HG02642 (cell line): Measurements from ENCODE around the gene PCTP.

Source experiments
- ATAC-seq: cut with Tn5 transposase; IDR thresholded peaks from one replicate; pipeline ENCODE4 v1.9.1; 2021; ENCODE audit warnings: mild to moderate bottlenecking; ENCODE audit not compliant: unreplicated experiment, poor library complexity

The PCTP gene

DNA sequence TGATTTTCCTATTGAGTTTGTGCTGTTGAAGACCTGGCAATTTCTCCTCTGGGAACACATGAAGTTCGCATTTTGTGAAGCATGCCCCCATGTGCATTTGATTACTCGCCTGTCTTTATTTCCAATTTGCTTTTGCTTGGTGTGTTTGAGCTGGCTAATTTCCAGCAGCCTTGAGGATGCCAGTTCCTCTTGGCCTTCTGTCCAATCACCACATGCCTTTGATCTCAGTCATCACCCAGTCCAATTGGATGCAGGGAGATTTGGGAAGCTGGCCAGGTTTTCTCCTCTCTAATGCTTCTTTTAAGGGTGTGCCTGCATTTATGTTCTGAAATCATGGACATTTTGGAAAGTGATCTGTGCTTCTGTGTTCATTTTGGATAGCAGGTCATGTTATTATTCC is 24.4 kb upstream of the PCTP start:
- ATAC-seq = no peak

DNA sequence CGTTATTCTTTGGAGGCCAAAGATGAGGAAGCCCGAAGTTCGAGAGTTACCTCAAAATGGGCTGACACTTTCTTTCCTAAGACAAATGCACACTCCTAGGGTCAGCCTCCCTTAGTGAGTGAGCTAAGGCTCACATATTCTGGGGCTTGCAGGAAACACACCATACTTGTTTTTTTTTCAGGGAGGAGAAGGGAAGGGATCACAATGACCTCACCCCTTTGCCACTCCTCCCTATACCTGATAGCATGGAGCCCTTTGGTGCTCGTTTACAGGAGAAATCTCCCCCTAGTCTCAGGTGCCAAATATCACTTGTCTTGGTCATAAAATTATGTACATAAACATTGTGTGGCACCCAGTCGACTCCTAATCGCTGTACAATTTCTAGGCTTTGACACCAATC is 23.6 kb upstream of the PCTP start:
- ATAC-seq = no peak

DNA sequence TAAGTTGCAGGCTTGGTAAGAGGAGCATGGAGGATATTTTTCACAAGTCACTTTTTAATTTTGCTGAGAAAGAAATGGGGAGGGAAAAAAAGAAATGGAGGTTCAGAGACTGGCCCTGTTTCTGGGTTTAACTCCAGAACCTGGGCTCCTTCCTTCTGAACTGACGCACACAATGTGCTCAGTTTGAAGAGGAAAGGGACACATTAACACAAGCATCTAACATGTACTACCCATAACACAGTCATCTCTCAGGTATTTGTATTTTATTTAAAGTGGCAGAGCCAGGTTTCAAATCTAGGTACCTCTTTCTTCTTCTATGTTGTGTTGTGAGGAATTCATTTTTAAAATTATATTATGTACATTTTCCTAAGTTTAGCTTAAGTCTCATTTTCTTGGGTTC is 22.9 kb upstream of the PCTP start:
- ATAC-seq = no peak

DNA sequence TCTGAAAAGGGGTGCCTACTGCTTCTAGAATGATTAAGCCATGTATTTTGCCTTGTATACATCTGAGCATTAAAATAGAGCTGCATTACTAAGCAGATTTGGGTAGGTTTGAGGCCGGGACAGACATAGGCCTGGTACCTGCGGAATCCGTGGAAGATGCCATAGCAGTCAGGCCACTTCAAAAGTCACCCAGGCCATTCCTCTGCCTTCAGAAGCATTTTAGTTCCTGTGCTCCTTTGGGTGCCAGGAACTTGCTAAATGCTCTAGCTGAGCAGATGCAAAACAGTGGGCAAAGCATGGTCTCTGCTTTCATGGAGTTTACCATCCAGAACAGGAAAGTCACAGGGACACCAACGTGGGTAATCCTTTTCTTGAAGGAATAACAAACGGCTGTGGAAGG is 22.5 kb upstream of the PCTP start:
- ATAC-seq = no peak

DNA sequence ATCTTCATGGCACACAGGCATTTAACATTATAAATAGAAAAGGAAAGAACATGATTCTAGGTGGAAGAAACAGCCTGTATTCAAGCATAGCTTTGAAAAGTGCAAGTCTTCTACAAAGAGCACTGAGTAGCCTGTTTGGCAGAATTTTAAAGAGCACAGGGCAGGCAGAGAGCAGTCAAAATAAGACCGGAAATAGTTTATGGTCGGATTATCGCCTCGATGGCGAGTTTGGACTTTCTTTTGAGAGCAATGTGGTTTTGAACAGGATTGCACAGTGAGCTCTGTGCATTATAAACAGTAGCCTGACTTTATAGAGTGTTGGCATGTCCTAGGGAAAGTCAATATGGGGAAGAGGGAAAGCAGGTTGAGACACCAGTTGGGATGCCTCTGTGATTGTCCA is 22.0 kb upstream of the PCTP start:
- ATAC-seq = no peak

DNA sequence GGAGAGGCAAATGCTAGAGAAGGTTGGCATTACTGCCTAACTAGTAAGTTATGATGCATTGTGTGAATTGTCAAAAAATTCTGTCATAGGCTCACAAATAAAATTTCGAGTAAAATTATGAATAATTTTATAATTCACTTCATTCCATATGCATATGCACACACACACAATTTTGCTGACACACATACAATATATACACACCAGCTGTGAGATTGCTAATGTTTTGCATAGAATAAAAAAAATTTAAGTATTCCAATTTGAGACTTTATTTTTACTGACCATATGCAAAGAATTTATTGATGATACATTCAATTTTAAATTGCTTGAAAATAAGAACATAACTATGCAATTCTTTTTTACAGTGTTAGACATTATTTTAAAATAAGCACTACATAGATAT is 21.4 kb upstream of the PCTP start:
- ATAC-seq = no peak

DNA sequence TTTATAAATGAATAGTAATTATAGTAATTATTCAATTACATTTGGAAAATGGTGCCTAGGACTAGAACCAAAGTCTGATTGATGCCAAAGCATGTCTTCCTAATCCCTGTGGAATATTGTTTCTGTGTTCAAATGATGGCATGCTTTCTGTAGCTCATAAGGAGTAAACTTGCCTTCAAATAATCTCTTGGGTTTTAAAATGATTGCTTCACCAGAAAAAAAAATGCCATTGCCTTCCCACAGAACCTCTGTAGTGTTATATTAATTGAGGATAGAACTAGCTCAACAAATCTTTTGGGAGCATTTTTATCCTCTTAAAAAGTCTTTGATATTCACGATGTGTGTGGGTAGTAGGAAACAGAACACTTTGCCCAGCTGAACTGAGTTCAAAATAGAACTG is 20.5 kb upstream of the PCTP start:
- ATAC-seq = no peak

DNA sequence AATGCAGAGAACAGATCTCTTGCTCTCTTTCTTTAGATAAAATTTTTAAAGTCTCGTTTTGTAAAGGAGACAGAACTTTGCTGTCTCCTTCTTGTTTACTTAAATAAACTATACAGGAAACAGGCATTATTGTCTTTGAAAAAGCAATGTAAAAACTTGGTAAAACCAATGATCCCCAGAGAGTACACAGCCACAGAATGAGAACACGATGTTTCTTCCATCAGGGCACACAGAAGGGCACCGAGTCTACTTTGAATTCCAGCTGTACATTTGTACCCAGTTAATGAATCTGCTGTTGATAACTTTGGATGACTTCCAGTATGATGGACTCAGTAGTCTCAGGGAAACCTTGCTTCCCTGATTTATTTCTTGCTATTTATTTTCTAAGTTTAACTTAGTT is 20.0 kb upstream of the PCTP start:
- ATAC-seq = no peak

DNA sequence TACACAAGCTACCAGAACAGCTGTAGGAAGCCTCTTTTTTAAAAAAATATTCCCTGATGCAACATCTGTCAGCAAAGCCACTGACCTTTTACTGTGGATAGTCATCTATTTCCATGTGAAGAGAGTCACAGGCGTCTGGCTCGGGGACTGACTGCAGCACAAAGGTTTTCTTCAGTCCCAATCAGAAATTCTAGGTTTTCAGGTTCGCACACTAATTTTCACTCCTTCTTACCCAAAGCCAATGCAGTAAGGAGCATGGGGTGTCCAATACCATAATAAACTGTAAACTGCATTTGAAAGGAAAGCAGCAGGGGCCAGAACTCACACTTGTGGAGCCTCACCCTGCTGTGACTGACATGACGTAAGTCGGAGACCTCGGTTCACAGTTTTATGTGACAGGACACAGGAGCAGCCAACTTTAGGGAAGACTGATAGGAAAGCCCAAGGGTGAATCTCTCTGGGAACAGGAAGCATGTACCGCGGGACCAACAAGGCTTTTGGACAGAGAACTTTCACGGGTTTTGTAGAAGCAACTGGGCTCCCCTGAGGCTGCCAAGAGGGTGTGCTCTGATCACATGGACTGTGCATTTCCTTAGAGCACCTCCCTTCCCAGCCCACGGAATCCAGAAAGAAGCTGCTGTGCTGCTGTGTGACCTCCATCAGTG is 19.1 kb upstream of the PCTP start:
- ATAC-seq = no peak

DNA sequence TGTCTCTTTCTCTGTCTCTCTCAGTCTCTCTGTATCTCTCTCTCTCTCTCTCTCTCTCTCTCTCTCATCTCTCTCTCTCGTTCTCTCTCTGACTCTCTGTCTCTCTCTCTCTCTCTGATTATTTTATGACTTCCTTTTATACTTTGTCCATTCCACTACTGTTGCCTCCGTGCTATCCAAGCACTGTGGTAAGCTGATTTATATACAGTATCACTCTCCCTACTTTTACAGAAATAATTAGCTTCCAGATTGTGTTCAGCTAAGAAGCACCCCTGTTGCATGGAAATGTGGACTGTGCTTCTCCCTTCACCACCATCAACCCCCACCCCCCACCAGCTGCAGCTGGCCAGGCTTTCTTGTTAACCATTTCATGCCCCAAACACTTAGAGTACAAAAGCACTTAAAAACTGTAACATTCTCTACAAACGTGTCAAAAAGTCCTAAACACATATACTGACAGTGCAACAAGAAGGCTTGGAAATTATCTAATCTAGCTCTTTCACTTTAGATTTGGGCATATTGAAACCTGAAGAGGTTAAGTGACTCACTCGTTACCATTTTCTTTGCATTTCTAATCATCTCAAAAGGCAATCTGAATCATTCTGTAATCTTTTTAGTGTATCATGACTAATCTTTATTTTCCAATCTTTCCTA is 16.6 kb upstream of the PCTP start:
- ATAC-seq = no peak

DNA sequence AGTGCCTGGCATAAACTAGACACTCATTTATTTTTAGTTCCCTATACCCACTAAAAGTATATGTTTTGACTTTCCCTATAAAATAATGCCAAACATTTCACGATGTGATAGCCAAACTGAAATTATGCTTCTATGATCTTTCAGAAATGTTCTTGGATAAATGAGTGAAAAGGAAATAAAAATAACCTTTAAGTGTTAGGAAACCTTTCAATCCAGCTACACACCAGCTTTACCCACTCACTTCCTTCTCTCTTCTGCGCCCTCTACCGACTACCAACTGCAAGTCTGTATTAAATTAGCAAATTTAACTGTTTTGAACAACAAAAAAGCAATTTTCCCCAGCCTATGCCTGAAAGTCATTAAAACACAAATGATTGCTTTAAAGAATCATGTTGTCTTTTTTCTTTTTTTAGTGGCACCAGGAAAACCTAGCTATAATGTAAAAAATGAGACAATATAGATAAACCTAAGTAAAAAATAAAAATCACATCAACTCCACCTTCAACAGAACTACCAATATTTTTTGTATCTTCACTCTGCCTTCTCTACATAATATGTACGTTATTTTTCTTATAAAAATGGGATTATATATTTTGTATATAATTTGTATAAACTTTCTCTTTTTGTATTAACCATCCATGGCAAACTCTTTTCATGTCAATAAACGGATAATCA is 15.0 kb upstream of the PCTP start:
- ATAC-seq = no peak

DNA sequence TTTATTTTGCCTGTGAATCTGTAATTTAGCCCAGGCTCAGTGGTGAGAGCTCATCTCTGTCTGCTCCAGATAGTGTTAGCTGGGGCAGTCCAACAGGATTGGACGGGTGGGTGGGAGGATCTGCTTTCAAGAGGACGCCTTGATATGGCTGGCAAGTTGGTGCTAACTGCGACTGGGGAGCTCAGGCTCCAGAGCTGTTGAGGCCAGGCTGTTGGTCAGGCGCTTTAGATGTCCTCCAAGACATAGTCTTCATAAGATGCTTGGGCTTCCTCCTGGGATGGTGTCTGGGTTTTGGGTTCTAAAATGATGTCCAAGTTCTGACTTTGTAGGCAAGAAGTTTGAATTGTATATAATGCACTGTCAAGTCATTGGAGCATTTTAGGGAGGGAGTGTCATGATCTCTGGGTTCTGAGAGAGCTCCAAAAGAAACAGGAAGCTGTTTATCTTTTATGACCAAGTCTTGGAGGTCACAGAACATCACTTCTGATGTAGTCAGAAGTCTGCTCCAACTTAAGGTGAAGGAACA is 12.8 kb upstream of the PCTP start:
- ATAC-seq = no peak

DNA sequence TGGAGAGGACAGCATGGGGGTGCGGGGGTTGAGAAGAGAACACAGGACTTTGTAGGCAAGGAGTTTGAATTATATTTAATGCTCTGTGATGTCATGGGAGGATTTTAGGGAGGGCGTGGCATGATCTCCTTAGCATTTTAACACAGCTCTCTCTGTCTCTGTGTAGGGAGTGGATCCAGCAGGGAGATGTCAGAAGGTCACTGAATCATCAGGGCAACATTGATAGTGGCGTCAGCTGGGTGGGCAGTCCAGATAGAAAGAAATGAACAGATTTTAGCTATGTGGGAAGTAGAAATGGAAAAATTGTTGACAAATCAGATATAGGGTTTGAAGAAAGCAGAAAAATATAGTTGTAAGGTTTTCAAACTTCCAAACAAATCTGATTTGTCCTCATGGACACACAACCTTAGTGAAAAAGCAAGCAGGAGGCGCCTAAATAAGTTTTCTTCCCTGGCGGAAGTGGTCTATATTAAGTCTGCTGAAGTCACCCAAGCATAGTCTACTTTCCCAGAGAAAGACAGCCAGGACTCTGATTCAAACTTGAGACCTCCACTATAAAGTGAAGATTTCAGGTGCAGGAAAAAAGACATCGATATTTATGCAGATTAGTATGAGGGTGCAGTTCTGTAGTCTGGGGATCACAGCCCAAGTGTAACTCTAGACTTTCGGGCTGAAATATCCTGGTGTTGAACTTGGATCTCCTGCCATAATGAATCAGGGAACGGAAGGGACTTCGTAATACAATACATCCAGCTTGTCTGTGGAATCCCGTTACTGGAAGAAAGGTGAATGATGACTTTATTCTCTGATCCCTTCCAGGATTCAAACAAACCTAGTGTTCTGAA is 10.1 kb upstream of the PCTP start:
- ATAC-seq = no peak

DNA sequence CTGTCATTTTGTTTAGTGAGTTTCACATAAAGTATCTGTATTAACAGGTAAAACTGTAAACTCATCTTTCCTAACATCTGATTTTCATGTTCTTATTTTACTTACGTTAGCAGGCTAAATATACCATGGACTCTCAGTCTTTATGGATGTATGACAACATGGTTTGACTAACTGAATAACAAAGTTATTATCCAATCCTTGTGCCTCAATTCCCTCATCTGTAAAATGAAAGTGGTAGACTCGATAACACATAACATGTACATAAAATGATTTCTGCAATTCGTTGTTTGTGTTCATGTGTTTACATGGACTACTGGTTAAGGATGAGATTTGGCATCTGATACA is 9.5 kb upstream of the PCTP start:
- no peak for ATAC-seq

DNA sequence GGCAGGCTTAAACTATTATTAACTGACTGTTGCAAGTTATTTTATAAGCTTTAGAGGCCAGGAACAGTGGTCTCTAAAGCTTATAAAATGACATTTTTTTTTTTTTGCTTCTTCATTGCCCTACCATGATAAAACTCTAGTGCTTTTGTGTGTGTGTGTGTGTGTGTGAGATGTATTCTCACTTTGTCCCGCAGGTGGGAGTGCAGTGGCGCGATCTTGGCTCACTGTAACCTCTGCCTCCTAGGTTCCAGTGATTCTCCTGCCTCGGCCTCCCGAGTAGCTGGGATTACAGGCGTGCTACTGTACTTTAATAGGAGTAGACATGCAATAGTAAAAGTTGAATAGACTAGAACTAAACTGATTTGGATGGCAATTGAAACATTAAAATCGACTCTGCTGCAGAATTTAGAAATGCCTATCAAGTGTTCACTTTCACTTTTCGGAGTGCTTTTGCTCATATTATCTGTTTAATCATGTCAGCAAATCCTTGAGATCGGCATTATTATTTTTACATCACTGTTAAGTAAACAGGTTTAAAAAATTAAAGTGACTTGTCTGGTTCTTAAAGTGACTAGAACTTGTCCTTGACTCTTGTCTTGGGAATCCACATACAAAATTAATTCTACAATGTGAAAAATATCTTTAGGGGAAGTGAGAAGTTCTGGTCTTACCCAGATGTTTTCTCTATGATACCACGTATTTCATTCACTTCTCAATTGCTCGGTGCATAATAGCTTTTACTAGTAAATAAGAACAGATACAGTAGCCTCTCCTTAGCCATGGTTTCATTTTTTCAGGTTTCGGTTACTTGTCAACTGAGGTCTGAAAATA is 8.4 kb upstream of the PCTP start:
- ATAC-seq = peak; percentile 84

DNA sequence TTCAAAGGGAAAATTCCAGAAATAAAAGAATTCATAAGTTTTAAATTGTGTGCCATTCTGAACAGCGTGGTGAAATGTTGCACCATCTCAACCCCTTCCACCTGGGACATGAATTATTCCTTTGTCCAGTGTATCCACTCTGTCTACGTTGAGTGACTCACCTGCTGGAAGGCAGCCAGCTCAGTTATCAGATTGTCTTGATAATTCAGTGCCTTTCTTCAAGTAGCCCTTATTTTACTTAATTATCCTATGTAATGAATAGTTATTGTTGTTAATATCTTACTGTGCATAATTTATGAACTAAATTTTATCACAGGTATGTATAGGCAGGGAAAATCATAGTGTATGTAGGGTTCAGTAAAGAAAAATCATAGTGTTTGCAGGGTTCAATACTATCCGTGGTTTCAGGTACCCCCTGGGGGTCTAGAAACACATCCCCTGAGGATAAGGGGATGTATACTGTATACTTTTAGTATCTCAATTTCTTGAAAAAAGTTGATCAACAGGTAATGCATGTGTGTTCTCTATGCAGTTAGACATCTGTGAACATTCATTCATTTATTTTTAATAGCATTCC is 7.7 kb upstream of the PCTP start:
- ATAC-seq = peak; percentile 32

DNA sequence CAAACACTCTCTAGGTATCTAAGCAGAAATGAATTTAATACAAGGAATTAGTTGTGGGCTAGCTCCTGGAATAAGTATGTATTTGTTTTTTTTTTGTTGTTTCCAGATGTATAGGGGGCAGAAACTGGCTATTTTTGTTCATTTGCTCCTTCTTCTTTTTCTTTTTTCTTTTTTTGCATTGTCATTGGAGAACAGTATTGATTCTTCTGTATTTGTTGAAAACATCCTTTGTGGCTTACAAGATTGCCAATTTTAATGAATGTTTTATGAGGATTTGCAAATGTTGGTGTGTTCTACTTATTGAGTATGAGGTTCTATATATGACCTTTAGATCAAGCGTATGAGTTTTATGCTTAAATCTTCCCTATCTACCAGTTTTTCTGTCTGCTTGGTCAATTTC is 5.6 kb upstream of the PCTP start:
- no peak for ATAC-seq

DNA sequence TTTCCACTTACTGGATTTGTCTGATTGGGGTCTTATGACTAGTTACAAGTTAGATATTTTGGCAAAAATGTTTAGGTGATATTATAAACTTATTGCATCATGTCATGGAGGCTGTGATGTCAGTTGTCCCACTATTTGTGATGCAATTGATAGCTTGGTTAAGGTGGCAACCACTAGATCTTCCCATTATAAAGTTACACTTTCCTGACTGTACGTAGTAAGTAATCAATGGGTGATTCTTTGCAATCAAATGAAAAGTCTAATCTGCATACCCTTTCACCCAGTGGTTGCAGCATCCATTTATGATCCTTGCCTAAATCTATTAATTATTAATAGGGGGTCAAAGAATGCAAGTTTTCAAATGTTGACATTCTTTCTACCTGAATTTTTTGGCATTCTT is 4.4 kb upstream of the PCTP start:
- ATAC-seq = no peak

DNA sequence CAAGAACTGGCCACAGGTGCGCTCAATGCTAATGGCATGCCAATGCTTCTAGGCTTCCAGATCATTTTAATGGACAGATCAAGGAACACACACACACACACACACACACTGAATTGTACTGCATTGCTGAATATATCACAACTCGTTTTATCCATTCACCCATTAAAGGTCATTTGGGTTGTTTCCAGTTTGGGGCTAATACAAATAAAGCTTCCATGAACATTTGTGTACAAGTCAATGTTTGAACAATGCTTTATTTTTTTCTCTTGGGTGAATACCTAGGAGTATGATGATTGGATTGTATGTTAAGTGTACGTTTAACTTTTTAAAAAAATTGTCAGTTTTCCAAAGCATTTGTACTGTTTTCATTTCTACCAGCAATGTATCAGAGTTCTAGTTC is 3.6 kb upstream of the PCTP start:
- ATAC-seq = no peak

DNA sequence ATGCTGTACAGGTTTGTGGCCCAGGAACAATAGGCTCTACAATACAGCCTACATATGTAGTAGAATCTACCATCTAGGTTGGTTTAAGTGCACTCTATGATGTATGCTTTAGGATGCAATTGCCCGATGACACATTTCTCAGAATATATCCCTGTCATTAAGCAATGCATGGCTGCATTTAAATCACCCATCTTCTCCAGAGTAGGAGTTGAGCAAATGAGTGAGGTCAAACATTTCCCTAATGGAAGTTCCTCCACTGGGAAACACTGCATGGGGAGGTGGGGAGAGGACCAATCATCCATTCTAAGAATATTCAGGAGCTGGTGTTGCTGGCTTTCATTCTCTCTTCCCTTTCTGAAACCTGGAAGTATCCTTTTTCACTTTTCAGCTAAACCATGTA is 2.0 kb upstream of the PCTP start:
- ATAC-seq = no peak
